Thoracic aorta (tissue), 2 donors: Measurements from ENCODE around the gene RASAL2. TPM values are rescaled to one million over a fixed set of nuclear protein-coding genes. Genes with fewer than 3 reads are reported as not detected.

Source experiments
- ATAC-seq: fragments of 150-250 bp; one replicate; pipeline ENCODE4 v1.8.0; 2017; ENCODE audit warnings: low read depth; ENCODE audit not compliant: insufficient number of reproducible peaks, low FRiP score
- DNase-seq: peaks from one replicate; pipeline ENCODE4 v3.0.0-alpha.2; 2020; ENCODE audit warnings: low spot score
- H3K27ac ChIP-seq, 2 donors: fragments of 200-600 bp; sonication (generic); 1 replicate in 1 of 2; 2 replicates in 1 of 2; pipeline ENCODE4 v1.5.1; 2016; ENCODE audit warnings: mild to moderate bottlenecking in 2 of 2, moderate library complexity in 2 of 2
- H3K27me3 ChIP-seq: fragments of 200-600 bp; sonication (generic); replicated peaks from 2 replicates; pipeline ENCODE4 v1.6.0; 2016; ENCODE audit warnings: mild to moderate bottlenecking; ENCODE audit not compliant: insufficient read depth
- H3K36me3 ChIP-seq: fragments of 200-600 bp; sonication (generic); one replicate; pipeline ENCODE4 v1.5.1; 2016
- H3K4me1 ChIP-seq, 2 donors: fragments of 200-600 bp; sonication (generic); 1 replicate in 1 of 2; 2 replicates in 1 of 2; pipeline versions ENCODE4 v1.5.1 to v1.6.0; 2016; ENCODE audit warnings: low read depth in 2 of 2, mild to moderate bottlenecking in 1 of 2; ENCODE audit not compliant: control insufficient read depth in 1 of 2
- H3K4me3 ChIP-seq: fragments of 200-600 bp; sonication (generic); 2 replicates; pipeline ENCODE4 v1.5.1; 2016; ENCODE audit warnings: mild to moderate bottlenecking
- H3K9me3 ChIP-seq: fragments of 200-600 bp; sonication (generic); 2 replicates; pipeline ENCODE4 v1.5.1; 2016
- CTCF ChIP-seq: fragments of 200-600 bp; sonication (generic); IDR thresholded peaks from one replicate; pipeline ENCODE4 v1.5.1; 2019; ENCODE audit warnings: antibody characterized with exemption
- total RNA-seq, 2 donors: library from RNA; depleted of rRNA; stranded (reverse); fragments of >200 nt; gene quantifications; one replicate each; pipeline versions ENCODE4 v1.1.0 to v1.2.3, GENCODE V29; 2016

Gene RASAL2
- total RNA-seq, 2 donors from 2014 or later = 38.0 to 45.1 TPM

DNA sequence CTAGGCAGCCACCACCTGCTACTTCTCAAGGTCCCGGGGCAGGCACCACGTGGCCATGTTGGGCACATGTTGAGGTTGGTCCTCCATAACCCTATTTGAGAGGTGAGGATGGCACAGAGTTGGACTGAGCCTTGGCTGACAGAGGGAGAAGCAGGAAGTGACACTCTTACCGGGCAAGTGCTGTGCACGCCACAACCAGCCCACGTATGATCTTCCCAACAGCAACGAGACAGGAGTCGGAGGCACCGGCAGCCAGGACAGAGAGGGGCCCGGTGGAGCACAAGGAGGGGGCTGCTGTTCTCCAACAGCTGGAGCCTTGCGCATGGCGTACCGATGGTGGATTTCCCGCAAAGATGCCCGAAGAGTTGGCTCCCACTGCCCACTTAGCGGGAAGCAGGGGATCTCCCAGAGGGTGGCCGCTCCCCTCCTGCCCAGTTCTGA, 399.4 kb downstream of the RASAL2 start:
- Histone ChIP-seq H3K27ac (no peak overlapping the region), H3K36me3 (no peaks in the 10 kb centered on the region), H3K4me1 (no peaks in the 10 kb centered on the region), H3K27me3 (no peaks in the 10 kb centered on the region), H3K4me3 (no peak overlapping the region), H3K9me3 (no peaks in the 10 kb centered on the region)
- no peak for ATAC-seq
- no peak for TF ChIP-seq CTCF
- no peak for DNase-seq

GRCh38 chr1:178494569-178494971, 400.7 kb downstream of the RASAL2 start:
- TF ChIP-seq CTCF = no peak
- DNase-seq (no peak), ATAC-seq (no peak)
- Histone ChIP-seq H3K36me3 (no peaks in the 10 kb centered on the region), H3K27me3 (no peaks in the 10 kb centered on the region), H3K27ac (no peak overlapping the region), H3K4me3 (no peak overlapping the region), H3K9me3 (no peaks in the 10 kb centered on the region), H3K4me1 (no peaks in the 10 kb centered on the region)

DNA sequence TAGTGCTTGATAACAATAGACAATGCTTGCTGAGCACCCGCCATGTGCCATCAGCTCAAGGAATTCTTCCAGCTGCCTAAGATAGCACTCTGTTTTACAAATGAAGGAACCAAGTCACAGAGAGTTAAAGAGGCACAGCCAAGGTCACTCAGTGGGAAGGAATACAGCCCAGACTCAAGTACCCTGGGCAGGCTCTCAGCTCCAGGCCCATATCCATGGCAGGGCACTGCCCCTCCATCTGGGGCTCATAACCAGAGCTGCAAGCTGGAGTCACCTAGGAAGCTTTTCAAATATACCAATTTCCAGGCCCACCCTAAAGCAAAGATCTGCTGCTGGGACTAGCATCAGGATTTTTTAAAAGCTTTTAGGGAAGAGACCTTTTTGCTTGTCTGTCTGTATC, 401.3 kb downstream of the RASAL2 start:
- no peaks in the 10 kb centered on the region for H3K27me3 ChIP-seq
- DNase-seq = no peak
- H3K4me3 ChIP-seq = no peak overlapping the region
- H3K36me3 ChIP-seq = no peaks in the 10 kb centered on the region
- no peaks in the 10 kb centered on the region for H3K9me3 ChIP-seq
- TF ChIP-seq CTCF = no peak
- no peak overlapping the region for H3K27ac ChIP-seq
- no peaks in the 10 kb centered on the region for H3K4me1 ChIP-seq
- no peak for ATAC-seq

- no peak overlapping the region for H3K27ac ChIP-seq
- ATAC-seq (no peak), DNase-seq (no peak)
- no peaks in the 10 kb centered on the region for H3K9me3 ChIP-seq
- no peaks in the 10 kb centered on the region for H3K4me1 ChIP-seq
- no peak for TF ChIP-seq CTCF
- no peaks in the 10 kb centered on the region for H3K36me3 ChIP-seq
- no peaks in the 10 kb centered on the region for H3K27me3 ChIP-seq
- H3K4me3 ChIP-seq = no peak overlapping the region
Measured at GRCh38 chr1:178495741-178496409, 402.0 kb downstream of the RASAL2 start.

DNA sequence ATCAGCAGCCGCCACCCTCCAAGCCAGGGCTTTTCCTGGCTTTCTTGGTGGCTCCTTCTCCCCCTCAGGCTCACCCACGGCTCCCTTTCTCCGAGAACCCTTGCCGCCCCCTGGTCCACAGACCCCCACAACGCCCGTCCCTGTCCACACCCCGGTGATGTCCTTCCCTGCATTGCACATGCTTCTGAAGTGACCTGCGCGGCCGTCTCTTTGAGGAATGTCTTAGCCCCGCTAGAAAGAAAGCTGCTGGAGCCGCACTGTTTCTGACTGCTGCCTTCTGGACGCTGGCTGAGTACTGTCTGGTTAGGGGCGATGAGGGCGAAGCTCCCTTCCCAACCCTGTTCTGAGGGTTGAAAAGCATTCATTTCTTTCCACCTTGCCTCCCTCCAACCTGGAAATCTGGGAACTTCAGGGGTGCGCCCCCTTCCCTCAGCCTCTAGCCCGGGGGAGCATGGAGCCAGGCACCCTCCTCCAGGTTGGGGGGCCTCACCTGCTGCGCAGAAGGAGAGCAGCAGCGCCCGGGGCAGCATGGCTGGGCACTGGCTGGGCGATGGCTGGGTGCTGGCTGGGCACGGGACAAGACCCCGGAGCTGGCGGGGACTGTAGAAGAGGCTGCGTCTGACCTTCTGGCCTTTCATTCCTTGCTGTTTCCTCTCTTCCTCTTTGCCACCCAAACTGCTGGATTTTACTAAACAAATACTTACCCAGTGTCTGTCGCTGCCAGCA, 402.7 kb downstream of the RASAL2 start, which contains the start of gene CLEC20A:
TSS of gene CLEC20A (minus strand) at position 555 of the 726 bp plus-strand sequence. CDS start at position 530, 25 bp downstream.
- H3K4me3 ChIP-seq = no peak within 1 kb of the TSS
- no peaks in the 10 kb centered on the region for H3K9me3 ChIP-seq
- no peak for TF ChIP-seq CTCF
- ATAC-seq = no peak
- H3K4me1 ChIP-seq = no peaks in the 10 kb centered on the region
- H3K36me3 ChIP-seq = no peaks in the 10 kb centered on the region
- no peak within 1 kb of the TSS for H3K27ac ChIP-seq
- no peaks in the 10 kb centered on the region for H3K27me3 ChIP-seq
- DNase-seq = no peak
